ENCODE results near the gene UMODL1.
A peak's percentile ranks its signal among the peaks of the same experiment; 100 is the strongest.

The UMODL1 gene

GRCh38 chr21:42105476-42106315 lies 34.6 kb downstream of the UMODL1 start:
- no peak for DNase-seq (ENCODE audit: low spot score)
- POLR2A ChIA-PET (ENCODE audit: low non-redundant PET): interaction anchor here (0.6 kb wide), 1 partner anchor 31 kb away, joined by 4 read pairs; no protein-coding TSS in a partner anchor
- no peak overlapping the region for H3K27ac ChIP-seq
- CTCF ChIA-PET: interaction anchor here (0.6 to 0.7 kb wide), 2 partner anchors 15 to 35 kb away, joined by 3 read pairs; no protein-coding TSS in a partner anchor
- no peak for TF ChIP-seq CTCF (conservative IDR thresholded peaks at IDR 0.05; ENCODE audit: low read depth)

- DNase-seq (ENCODE audit: low spot score): no peak
- ChIA-PET CTCF (interaction anchor here (0.7 to 1.3 kb wide), 2 partner anchors 14 to 391 kb away, joined by 3 read pairs; no protein-coding TSS in a partner anchor), POLR2A (ENCODE audit: low non-redundant PET) (no interaction called here)
- no peak overlapping the region for H3K27ac ChIP-seq
- no peak for TF ChIP-seq CTCF (conservative IDR thresholded peaks at IDR 0.05; ENCODE audit: low read depth)
Measured at GRCh38 chr21:42106425-42106824, 35.3 kb downstream of the UMODL1 start.

- DNase-seq (ENCODE audit: low spot score): no peak
- ChIA-PET POLR2A (ENCODE audit: low non-redundant PET) (no interaction called here), CTCF (interaction anchor here (0.6 to 2.3 kb wide), 19 partner anchors 10 to 392 kb away, joined by 3 to 18 read pairs (median 4); partner anchors contain the start of gene ZBTB21)
- H3K27ac ChIP-seq: 0 out of 2 replicates have a peak overlapping the region, but pooled peaks have one; percentile 10
- no peak for TF ChIP-seq CTCF (conservative IDR thresholded peaks at IDR 0.05; ENCODE audit: low read depth)
Measured at GRCh38 chr21:42107177-42107880, 36.2 kb downstream of the UMODL1 start.

GRCh38 chr21:42107881-42108553 lies 36.9 kb downstream of the UMODL1 start:
- CTCF ChIA-PET: interaction anchor here (0.5 to 2.3 kb wide), 25 partner anchors 10 to 653 kb away, joined by 3 to 18 read pairs (median 4); partner anchors contain the start of gene ZBTB21
- POLR2A ChIA-PET (ENCODE audit: low non-redundant PET): no interaction called here
- DNase-seq (ENCODE audit: low spot score): peak; percentile 88
- TF ChIP-seq CTCF (conservative IDR thresholded peaks at IDR 0.05; ENCODE audit: low read depth): peak; percentile 87
- H3K27ac ChIP-seq: 0 out of 2 replicates have a peak overlapping the region, but pooled peaks have one; percentile 10

- no peak overlapping the region for H3K27ac ChIP-seq
- no peak for TF ChIP-seq CTCF (conservative IDR thresholded peaks at IDR 0.05; ENCODE audit: low read depth)
- CTCF ChIA-PET: interaction anchor here (0.6 to 2.3 kb wide), 14 partner anchors 9 to 654 kb away, joined by 3 to 18 read pairs (median 6); partner anchors contain the start of gene ZBTB21
- POLR2A ChIA-PET (ENCODE audit: low non-redundant PET): no interaction called here
- DNase-seq (ENCODE audit: low spot score): no peak
Measured at GRCh38 chr21:42108554-42109340, 37.6 kb downstream of the UMODL1 start.
